Neural cell (in vitro differentiated cells): ENCODE results near the gene LACTBL1. TPM values are rescaled to one million over a fixed set of nuclear protein-coding genes. Genes with fewer than 3 reads are reported as not detected.
A peak's percentile ranks its signal among the peaks of the same experiment; 100 is the strongest.

Experiments
- H2AFZ ChIP-seq: fragments of 200-600, 300-800 bp; sonication (generic), shearing (Covaris generic); 2 replicates; pipeline ENCODE4 v1.6.0; 2014; ENCODE audit warnings: low read depth, mild to moderate bottlenecking, antibody characterized with exemption, low read length, moderate library complexity
- H3F3A ChIP-seq: fragments of 200-600 bp; shearing (Covaris generic); 2 replicates; pipeline ENCODE4 v1.6.1; 2016; ENCODE audit warnings: mild to moderate bottlenecking, moderate library complexity, mixed read lengths, antibody characterized with exemption, low read length; ENCODE audit not compliant: insufficient read depth, poor library complexity, severe bottlenecking
- H3K27ac ChIP-seq: fragments of 200-600, 300-800 bp; sonication (generic), shearing (Covaris generic); 2 replicates; pipeline ENCODE4 v1.5.1; 2014; ENCODE audit warnings: mild to moderate bottlenecking, low read length, moderate library complexity
- H3K27me3 ChIP-seq: fragments of 300-800, 200-600 bp; sonication (generic), shearing (Covaris generic); 2 replicates; pipeline ENCODE4 v1.6.0; 2014; ENCODE audit warnings: mild to moderate bottlenecking, low read depth, low read length, moderate library complexity; ENCODE audit not compliant: insufficient read depth
- H3K36me3 ChIP-seq: fragments of 300-800, 200-600 bp; sonication (generic), shearing (Covaris generic); 2 replicates; pipeline ENCODE4 v1.5.1; 2014; ENCODE audit warnings: mild to moderate bottlenecking, antibody characterized with exemption, low read length, moderate library complexity; ENCODE audit not compliant: insufficient read depth
- H3K4me2 ChIP-seq: fragments of 300-800, 200-600 bp; sonication (generic), shearing (Covaris generic); 2 replicates; pipeline ENCODE4 v1.6.0; 2014; ENCODE audit warnings: mild to moderate bottlenecking, low read length
- H3K4me3 ChIP-seq: fragments of 300-800, 200-600 bp; sonication (generic), shearing (Covaris generic); 2 replicates; pipeline ENCODE4 v1.5.1; 2014; ENCODE audit warnings: mild to moderate bottlenecking, low read length, moderate library complexity
- H3K79me2 ChIP-seq: fragments of 200-600 bp; shearing (Covaris generic); replicated peaks from 2 replicates; pipeline ENCODE4 v1.6.0; 2014; ENCODE audit warnings: mild to moderate bottlenecking, low read length, moderate library complexity; ENCODE audit not compliant: insufficient read depth
- H3K9ac ChIP-seq: fragments of 300-800, 200-600 bp; sonication (generic), shearing (Covaris generic); 2 replicates; pipeline ENCODE4 v1.6.1; 2016; ENCODE audit warnings: mild to moderate bottlenecking, low read length, mixed read lengths
- H3K9me2 ChIP-seq: fragments of 200-600 bp; shearing (Covaris generic); 2 replicates; pipeline ENCODE4 v1.6.1; 2016; ENCODE audit warnings: mild to moderate bottlenecking, low read length, mixed read lengths; ENCODE audit not compliant: insufficient read depth
- H3K9me3 ChIP-seq: fragments of 200-600, 300-800 bp; sonication (generic), shearing (Covaris generic); 2 replicates; pipeline ENCODE4 v1.6.1; 2016; ENCODE audit warnings: mild to moderate bottlenecking, mixed run types, low read length, moderate library complexity, mixed read lengths
- H4K20me1 ChIP-seq: fragments of 200-600 bp; shearing (Covaris generic); 2 replicates; pipeline ENCODE4 v1.6.1; 2016; ENCODE audit warnings: mild to moderate bottlenecking, mixed run types; ENCODE audit not compliant: insufficient read depth
- EP300 ChIP-seq: fragments of 450-650 bp; conservative IDR thresholded peaks from 2 replicates; pipeline ENCODE4 v1.6.1; 2014; ENCODE audit warnings: antibody characterized with exemption, mild to moderate bottlenecking, moderate library complexity; ENCODE audit not compliant: poor library complexity, severe bottlenecking
- EZH2 ChIP-seq: fragments of 200-600, 300-800 bp; shearing (Covaris generic), sonication (generic); IDR thresholded peaks from 2 replicates; pipeline ENCODE4 v1.6.1; 2014; ENCODE audit warnings: antibody characterized with exemption, low read length, borderline replicate concordance, mild to moderate bottlenecking; ENCODE audit not compliant: insufficient read depth, poor library complexity, severe bottlenecking
- MXI1 ChIP-seq: fragments of 450-650 bp; conservative IDR thresholded peaks from 2 replicates; pipeline ENCODE4 v1.6.1; 2014; ENCODE audit warnings: antibody characterized with exemption, mild to moderate bottlenecking; ENCODE audit not compliant: poor library complexity, severe bottlenecking
- POLR2AphosphoS5 ChIP-seq: IDR thresholded peaks from 2 replicates; pipeline ENCODE4 v1.6.1; 2012
- RAD21 ChIP-seq: fragments of 450-650 bp; conservative IDR thresholded peaks from 2 replicates; pipeline ENCODE4 v1.6.1; 2014; ENCODE audit warnings: antibody characterized with exemption, mild to moderate bottlenecking, moderate library complexity
- SMC3 ChIP-seq: fragments of 450-650 bp; conservative IDR thresholded peaks from 2 replicates; pipeline ENCODE4 v1.6.1; 2014; ENCODE audit warnings: antibody characterized with exemption, mild to moderate bottlenecking, moderate library complexity; ENCODE audit not compliant: poor library complexity
- TAF1 ChIP-seq: IDR thresholded peaks from 2 replicates; pipeline ENCODE4 v1.6.1; 2012; ENCODE audit warnings: low read depth
- polyA minus RNA-seq: library from RNA; depleted of rRNA, polyadenylated mRNA; stranded (reverse); fragments of >200 nt; gene quantifications from 2 replicates; pipeline ENCODE4 v1.2.3, GENCODE V29; 2014
- polyA plus RNA-seq: library from polyadenylated mRNA; depleted of rRNA; stranded (reverse); fragments of >200 nt; gene quantifications from 2 replicates; pipeline ENCODE4 v1.2.3, GENCODE V29; 2014
- TF ChIP-seq, protein P1 (sequence below): IDR thresholded peaks from 2 replicates; pipeline ENCODE4 v1.6.1; 2012; ENCODE audit warnings: borderline replicate concordance
- TF ChIP-seq, protein P2 (sequence below): fragments of 450-650 bp; IDR thresholded peaks from 2 replicates; pipeline ENCODE4 v1.5.1; 2014; ENCODE audit warnings: antibody characterized with exemption, mild to moderate bottlenecking, moderate library complexity; ENCODE audit not compliant: poor library complexity, severe bottlenecking

The LACTBL1 gene, protein sequence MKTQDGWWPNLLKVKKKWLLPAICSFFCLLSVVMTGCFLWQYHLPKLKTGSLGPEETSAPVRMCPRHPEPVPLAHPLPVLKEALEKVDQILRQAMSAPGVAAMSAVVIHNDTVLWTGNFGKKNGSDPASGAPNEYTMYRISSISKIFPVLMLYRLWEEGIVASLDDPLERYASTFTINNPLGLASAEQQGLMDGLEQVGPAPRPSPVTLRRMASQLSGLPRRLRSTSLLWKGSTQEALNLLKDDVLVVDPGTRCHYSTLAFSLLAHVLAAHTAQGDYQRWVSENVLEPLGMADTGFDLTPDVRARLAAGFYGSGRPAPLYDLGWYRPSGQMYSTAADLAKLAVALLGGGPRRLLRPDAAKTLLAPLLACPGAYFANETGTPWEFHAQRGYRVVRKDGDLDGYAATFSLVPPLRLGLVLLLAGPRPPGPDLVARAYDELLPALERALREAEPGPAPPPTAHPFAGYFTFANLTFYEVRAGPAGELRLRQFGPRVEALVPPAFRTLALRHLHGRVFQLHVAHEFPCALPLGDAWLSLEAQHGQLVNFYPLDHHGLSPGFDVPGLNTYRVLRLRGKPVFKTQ
- polyA plus RNA-seq = not detected in 2 replicates
- not detected in 2 replicates for polyA minus RNA-seq

DNA sequence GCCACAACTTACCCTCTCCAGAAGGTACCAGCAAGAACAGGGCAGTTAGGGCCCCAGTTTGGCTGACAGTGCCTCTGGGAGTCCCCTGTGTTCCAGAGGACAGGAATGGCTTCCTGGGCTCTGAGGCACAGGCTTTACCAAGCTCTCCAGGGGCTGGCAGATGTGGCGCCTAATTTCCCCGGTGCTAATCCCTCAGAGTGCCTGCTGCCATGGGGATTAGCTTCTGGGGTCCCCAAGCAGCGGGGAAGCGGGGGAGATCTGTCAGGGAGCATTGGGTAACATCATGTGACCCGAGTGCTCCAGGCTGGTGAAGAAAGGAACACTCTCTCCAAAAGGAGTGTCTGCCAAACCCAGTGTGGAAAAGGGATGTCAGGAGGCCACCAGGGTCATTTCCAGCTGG, at the start of gene LACTBL1:
TSS of gene LACTBL1 (minus strand) at position 107 of the 400 bp plus-strand sequence. CDS start 550 bp downstream, outside the sequence.
- Histone ChIP-seq H3K79me2 (no peaks in the 10 kb centered on the region), H3K9me2 (no peaks in the 10 kb centered on the region), H2AFZ (no peak within 1 kb of the TSS), H3K4me3 (no peak within 1 kb of the TSS), H3K4me2 (no peak within 1 kb of the TSS), H3K27me3 (no peaks in the 10 kb centered on the region), H3K36me3 (no peaks in the 10 kb centered on the region), H3F3A (no peaks in the 10 kb centered on the region), H3K9ac (no peak within 1 kb of the TSS), H3K9me3 (no peaks in the 10 kb centered on the region), H3K27ac (no peak within 1 kb of the TSS), H4K20me1 (no peaks in the 10 kb centered on the region)
- TF ChIP-seq POLR2AphosphoS5 (no peak), RAD21 (no peak), SMC3 (no peak), EZH2 (no peak)
- TF ChIP-seq, protein P1, sequence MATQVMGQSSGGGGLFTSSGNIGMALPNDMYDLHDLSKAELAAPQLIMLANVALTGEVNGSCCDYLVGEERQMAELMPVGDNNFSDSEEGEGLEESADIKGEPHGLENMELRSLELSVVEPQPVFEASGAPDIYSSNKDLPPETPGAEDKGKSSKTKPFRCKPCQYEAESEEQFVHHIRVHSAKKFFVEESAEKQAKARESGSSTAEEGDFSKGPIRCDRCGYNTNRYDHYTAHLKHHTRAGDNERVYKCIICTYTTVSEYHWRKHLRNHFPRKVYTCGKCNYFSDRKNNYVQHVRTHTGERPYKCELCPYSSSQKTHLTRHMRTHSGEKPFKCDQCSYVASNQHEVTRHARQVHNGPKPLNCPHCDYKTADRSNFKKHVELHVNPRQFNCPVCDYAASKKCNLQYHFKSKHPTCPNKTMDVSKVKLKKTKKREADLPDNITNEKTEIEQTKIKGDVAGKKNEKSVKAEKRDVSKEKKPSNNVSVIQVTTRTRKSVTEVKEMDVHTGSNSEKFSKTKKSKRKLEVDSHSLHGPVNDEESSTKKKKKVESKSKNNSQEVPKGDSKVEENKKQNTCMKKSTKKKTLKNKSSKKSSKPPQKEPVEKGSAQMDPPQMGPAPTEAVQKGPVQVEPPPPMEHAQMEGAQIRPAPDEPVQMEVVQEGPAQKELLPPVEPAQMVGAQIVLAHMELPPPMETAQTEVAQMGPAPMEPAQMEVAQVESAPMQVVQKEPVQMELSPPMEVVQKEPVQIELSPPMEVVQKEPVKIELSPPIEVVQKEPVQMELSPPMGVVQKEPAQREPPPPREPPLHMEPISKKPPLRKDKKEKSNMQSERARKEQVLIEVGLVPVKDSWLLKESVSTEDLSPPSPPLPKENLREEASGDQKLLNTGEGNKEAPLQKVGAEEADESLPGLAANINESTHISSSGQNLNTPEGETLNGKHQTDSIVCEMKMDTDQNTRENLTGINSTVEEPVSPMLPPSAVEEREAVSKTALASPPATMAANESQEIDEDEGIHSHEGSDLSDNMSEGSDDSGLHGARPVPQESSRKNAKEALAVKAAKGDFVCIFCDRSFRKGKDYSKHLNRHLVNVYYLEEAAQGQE = no peak

DNA sequence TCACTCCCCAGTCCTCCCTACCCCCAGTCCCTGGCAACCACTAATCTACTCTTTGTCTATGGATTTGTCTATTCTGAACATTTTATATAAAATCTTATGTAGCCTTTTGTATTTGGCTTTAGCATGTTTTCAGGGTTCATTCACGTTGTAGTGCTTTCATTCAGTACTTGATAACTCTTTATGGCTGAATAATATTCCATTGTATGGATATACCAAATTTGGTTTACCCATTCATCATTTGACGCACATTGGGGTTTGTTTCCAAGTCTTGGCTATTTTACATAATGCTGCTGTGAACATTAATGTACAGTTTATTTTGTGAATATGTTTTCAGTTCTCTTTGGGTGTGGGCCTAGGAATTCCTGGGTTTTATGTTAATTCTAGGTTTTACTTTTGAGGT, 49.2 kb upstream of the LACTBL1 start:
- H3K4me2 ChIP-seq = peak overlapping the region; percentile 55
- no peaks in the 10 kb centered on the region for H3K27me3 ChIP-seq
- no peak overlapping the region for H3K9ac ChIP-seq
- H4K20me1 ChIP-seq = peaks cover 11% of the 10 kb centered on the region
- TF ChIP-seq EZH2 (no peak), EP300 (no peak), POLR2AphosphoS5 (no peak), RAD21 (no peak), TAF1 (no peak), MXI1 (no peak), SMC3 (no peak)
- TF ChIP-seq, protein P1 = no peak
- TF ChIP-seq, protein P2, sequence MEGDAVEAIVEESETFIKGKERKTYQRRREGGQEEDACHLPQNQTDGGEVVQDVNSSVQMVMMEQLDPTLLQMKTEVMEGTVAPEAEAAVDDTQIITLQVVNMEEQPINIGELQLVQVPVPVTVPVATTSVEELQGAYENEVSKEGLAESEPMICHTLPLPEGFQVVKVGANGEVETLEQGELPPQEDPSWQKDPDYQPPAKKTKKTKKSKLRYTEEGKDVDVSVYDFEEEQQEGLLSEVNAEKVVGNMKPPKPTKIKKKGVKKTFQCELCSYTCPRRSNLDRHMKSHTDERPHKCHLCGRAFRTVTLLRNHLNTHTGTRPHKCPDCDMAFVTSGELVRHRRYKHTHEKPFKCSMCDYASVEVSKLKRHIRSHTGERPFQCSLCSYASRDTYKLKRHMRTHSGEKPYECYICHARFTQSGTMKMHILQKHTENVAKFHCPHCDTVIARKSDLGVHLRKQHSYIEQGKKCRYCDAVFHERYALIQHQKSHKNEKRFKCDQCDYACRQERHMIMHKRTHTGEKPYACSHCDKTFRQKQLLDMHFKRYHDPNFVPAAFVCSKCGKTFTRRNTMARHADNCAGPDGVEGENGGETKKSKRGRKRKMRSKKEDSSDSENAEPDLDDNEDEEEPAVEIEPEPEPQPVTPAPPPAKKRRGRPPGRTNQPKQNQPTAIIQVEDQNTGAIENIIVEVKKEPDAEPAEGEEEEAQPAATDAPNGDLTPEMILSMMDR = no peak
- H2AFZ ChIP-seq = no peak overlapping the region
- H3K4me3 ChIP-seq = peak overlapping the region; percentile 73
- no peaks in the 10 kb centered on the region for H3K9me2 ChIP-seq
- H3K27ac ChIP-seq = no peak overlapping the region
- no peaks in the 10 kb centered on the region for H3K9me3 ChIP-seq
- peaks cover 71% of the 10 kb centered on the region for H3K79me2 ChIP-seq
- H3F3A ChIP-seq = peaks cover 6% of the 10 kb centered on the region
- no peaks in the 10 kb centered on the region for H3K36me3 ChIP-seq
